Muscle of leg (tissue), 16 donors: ENCODE results near the gene RGP1. TPM values are rescaled to one million over a fixed set of nuclear protein-coding genes. Genes with fewer than 3 reads are reported as not detected.

Experiments used
- DNase-seq: peaks from one replicate; pipeline ENCODE4 v3.0.0; 2013
- H3K27ac ChIP-seq: one replicate; pipeline ENCODE4 v1.5.1; 2013; ENCODE audit warnings: mild to moderate bottlenecking, low read length, control low read depth
- H3K27me3 ChIP-seq: one replicate; pipeline ENCODE4 v1.6.1; 2013; ENCODE audit warnings: low read length; ENCODE audit not compliant: control insufficient read depth, insufficient read depth
- H3K36me3 ChIP-seq: one replicate; pipeline ENCODE4 v1.6.1; 2013; ENCODE audit warnings: low read length; ENCODE audit not compliant: control insufficient read depth, insufficient read depth
- H3K4me1 ChIP-seq: one replicate; pipeline ENCODE4 v1.6.1; 2013; ENCODE audit warnings: low read length; ENCODE audit not compliant: control insufficient read depth, insufficient read depth
- H3K4me3 ChIP-seq: one replicate; pipeline ENCODE4 v1.5.1; 2013; ENCODE audit warnings: low read length, control low read depth
- H3K9me3 ChIP-seq: replicated peaks from 2 replicates; pipeline ENCODE4 v1.6.1; 2013; ENCODE audit warnings: low read depth, low read length; ENCODE audit not compliant: control insufficient read depth
- WGBS: methylation state at CpG from one replicate; pipeline ENCODE4 v1.1.5; 2013; ENCODE audit warnings: missing lambda C conversion rate; ENCODE audit not compliant: insufficient coverage; 5-methylcytosine and 5-hydroxymethylcytosine counted together
- long read RNA-seq, 11 donors: transcript quantifications; one replicate each; lab custom pipeline, GENCODE V29; 2026
- polyA plus RNA-seq, 8 donors: library from polyadenylated mRNA; unstranded; fragments of 120-200 nt; gene quantifications; one replicate each; pipeline versions ENCODE4 v1.2.1 to v1.2.3, GENCODE V29; 2013; ENCODE audit warnings: inconsistent platforms in 1 of 8, low replicate concordance in 1 of 8; ENCODE audit not compliant: insufficient read length in 8 of 8, insufficient read depth in 1 of 8
- total RNA-seq: library from RNA; stranded (reverse); fragments of 120-200 nt; gene quantifications from one replicate; pipeline ENCODE4 v1.2.4, GENCODE V29; 2013

The RGP1 gene
- 11.4 TPM for total RNA-seq
- polyA plus RNA-seq: 10 to 100 TPM; 15.5 to 23.6 (median 19.7) TPM
- long read RNA-seq, donor 1, full-length matches to known transcripts: 2 of 2 reads
- long read RNA-seq, donor 1, partial matches to known transcripts: 0 of 2 reads
- long read RNA-seq, donor 1, other reads (novel, unspliced or antisense): 0 of 2 reads
- long read RNA-seq, donor 2: 0 reads
- long read RNA-seq, donor 3, full-length matches to known transcripts: 8 of 16 reads
- long read RNA-seq, donor 3, partial matches to known transcripts: 8 of 16 reads
- long read RNA-seq, donor 3, other reads (novel, unspliced or antisense): 0 of 16 reads
- long read RNA-seq, donor 4: 0 reads
- long read RNA-seq, donor 5, full-length matches to known transcripts: 6 of 6 reads
- long read RNA-seq, donor 5, partial matches to known transcripts: 0 of 6 reads
- long read RNA-seq, donor 5, other reads (novel, unspliced or antisense): 0 of 6 reads
- long read RNA-seq, donor 6, full-length matches to known transcripts: 6 of 11 reads
- long read RNA-seq, donor 6, partial matches to known transcripts: 5 of 11 reads
- long read RNA-seq, donor 6, other reads (novel, unspliced or antisense): 0 of 11 reads
- long read RNA-seq, donor 7, full-length matches to known transcripts: 1 of 1 reads
- long read RNA-seq, donor 7, partial matches to known transcripts: 0 of 1 reads
- long read RNA-seq, donor 7, other reads (novel, unspliced or antisense): 0 of 1 reads
- long read RNA-seq, donor 8, full-length matches to known transcripts: 1 of 1 reads
- long read RNA-seq, donor 8, partial matches to known transcripts: 0 of 1 reads
- long read RNA-seq, donor 8, other reads (novel, unspliced or antisense): 0 of 1 reads
- long read RNA-seq, donor 9, full-length matches to known transcripts: 3 of 3 reads
- long read RNA-seq, donor 9, partial matches to known transcripts: 0 of 3 reads
- long read RNA-seq, donor 9, other reads (novel, unspliced or antisense): 0 of 3 reads
- long read RNA-seq, donor 10, full-length matches to known transcripts: 4 of 14 reads
- long read RNA-seq, donor 10, partial matches to known transcripts: 10 of 14 reads
- long read RNA-seq, donor 10, other reads (novel, unspliced or antisense): 0 of 14 reads
- long read RNA-seq, donor 11, full-length matches to known transcripts: 2 of 2 reads
- long read RNA-seq, donor 11, partial matches to known transcripts: 0 of 2 reads
- long read RNA-seq, donor 11, other reads (novel, unspliced or antisense): 0 of 2 reads

GRCh38 chr9:35748858-35749514 is at the start of gene RGP1, which contains the start of gene GBA2:
RGP1 (plus strand) TSS chr9:35749287; CDS start chr9:35749756, 469 bp downstream.
GBA2 (minus strand) TSS chr9:35749228; CDS start chr9:35748704, 524 bp downstream.
- WGBS: 1% methylated on average over 68 of the region's 69 CpGs
- Histone ChIP-seq H3K4me1 (peaks cover 37% of the 10 kb centered on the region), H3K9me3 (no peaks in the 10 kb centered on the region), H3K4me3 (peak within 1 kb of the TSS; percentile 97), H3K27me3 (no peaks in the 10 kb centered on the region), H3K27ac (peak within 1 kb of the TSS; percentile 92), H3K36me3 (peaks cover 59% of the 10 kb centered on the region)
- DNase-seq: peak; percentile 86

- no peak for DNase-seq
- Histone ChIP-seq H3K36me3 (peaks cover 92% of the 10 kb centered on the region), H3K4me1 (no peaks in the 10 kb centered on the region), H3K27ac (no peak overlapping the region), H3K4me3 (no peak overlapping the region), H3K27me3 (no peaks in the 10 kb centered on the region), H3K9me3 (no peaks in the 10 kb centered on the region)
- 88% methylated on average over 10 of the region's 11 CpGs for WGBS
Observed at GRCh38 chr9:35700031-35700430, 49.1 kb upstream of the RGP1 start.

- DNase-seq: no peak
- Histone ChIP-seq H3K4me1 (no peaks in the 10 kb centered on the region), H3K4me3 (no peak overlapping the region), H3K27ac (no peak overlapping the region), H3K36me3 (peaks cover 98% of the 10 kb centered on the region), H3K9me3 (no peaks in the 10 kb centered on the region), H3K27me3 (no peaks in the 10 kb centered on the region)
Observed at GRCh38 chr9:35700942-35701341, 48.1 kb upstream of the RGP1 start.

GRCh38 chr9:35702696-35703095 is 46.4 kb upstream of the RGP1 start:
- no peaks in the 10 kb centered on the region for H3K4me1 ChIP-seq
- DNase-seq: no peak
- no peak overlapping the region for H3K4me3 ChIP-seq
- peaks cover 100% of the 10 kb centered on the region for H3K36me3 ChIP-seq
- H3K27ac ChIP-seq: no peak overlapping the region
- whole genome bisulfite sequencing: 96% methylated on average over 6 of the region's 7 CpGs
- H3K27me3 ChIP-seq: no peaks in the 10 kb centered on the region
- H3K9me3 ChIP-seq: no peaks in the 10 kb centered on the region

GRCh38 chr9:35703906-35704672 is 45.0 kb upstream of the RGP1 start:
- Histone ChIP-seq H3K9me3 (no peaks in the 10 kb centered on the region), H3K36me3 (peaks cover 98% of the 10 kb centered on the region), H3K27me3 (no peaks in the 10 kb centered on the region), H3K27ac (no peak overlapping the region), H3K4me3 (no peak overlapping the region), H3K4me1 (no peaks in the 10 kb centered on the region)
- WGBS: 93% methylated on average over 26 of the region's 26 CpGs
- DNase-seq: no peak

GRCh38 chr9:35705372-35705771 is 43.7 kb upstream of the RGP1 start:
- no peaks in the 10 kb centered on the region for H3K9me3 ChIP-seq
- 92% methylated on average over 8 of the region's 8 CpGs for whole genome bisulfite sequencing

GRCh38 chr9:35705836-35706430 is 43.2 kb upstream of the RGP1 start:
- Histone ChIP-seq H3K36me3 (peaks cover 92% of the 10 kb centered on the region), H3K9me3 (no peaks in the 10 kb centered on the region), H3K27ac (no peak overlapping the region), H3K4me3 (no peak overlapping the region), H3K4me1 (no peaks in the 10 kb centered on the region), H3K27me3 (no peaks in the 10 kb centered on the region)
- DNase-seq: no peak
- WGBS: 91% methylated on average over 3 of the region's 7 CpGs

More at GRCh38 chr9:35705372-35705771, 43.7 kb upstream of the RGP1 start:
- DNase-seq: no peak
- Histone ChIP-seq H3K27ac (no peak overlapping the region), H3K27me3 (no peaks in the 10 kb centered on the region), H3K4me1 (no peaks in the 10 kb centered on the region), H3K36me3 (peaks cover 92% of the 10 kb centered on the region), H3K4me3 (no peak overlapping the region)

GRCh38 chr9:35706951-35707350 is 42.1 kb upstream of the RGP1 start:
- Histone ChIP-seq H3K27me3 (no peaks in the 10 kb centered on the region), H3K9me3 (no peaks in the 10 kb centered on the region), H3K27ac (no peak overlapping the region), H3K4me3 (no peak overlapping the region), H3K36me3 (peaks cover 92% of the 10 kb centered on the region), H3K4me1 (no peaks in the 10 kb centered on the region)
- no peak for DNase-seq
- 97% methylated on average over 5 of the region's 10 CpGs for WGBS

GRCh38 chr9:35708146-35708545 is 40.9 kb upstream of the RGP1 start:
- no peak for DNase-seq
- Histone ChIP-seq H3K4me1 (no peaks in the 10 kb centered on the region), H3K36me3 (peaks cover 90% of the 10 kb centered on the region), H3K9me3 (no peaks in the 10 kb centered on the region), H3K4me3 (no peak overlapping the region), H3K27me3 (no peaks in the 10 kb centered on the region), H3K27ac (no peak overlapping the region)
- WGBS: 96% methylated on average over 4 of the region's 4 CpGs
